Endodermal cell (in vitro differentiated cells): ENCODE results near the gene SPEF2. TPM values are rescaled to one million over a fixed set of nuclear protein-coding genes. Genes with fewer than 3 reads are reported as not detected.
A peak's percentile ranks its signal among the peaks of the same experiment; 100 is the strongest.

Experiments
- DNase-seq: peaks from one replicate; pipeline ENCODE4 v3.0.0-alpha.2; 2017
- H3K27ac ChIP-seq: 2 replicates; pipeline ENCODE4 v1.5.1; 2013; ENCODE audit warnings: mild to moderate bottlenecking, low read depth, low read length, moderate library complexity
- H3K27me3 ChIP-seq: 2 replicates; pipeline ENCODE4 v1.6.1; 2013; ENCODE audit warnings: mild to moderate bottlenecking, low read length, moderate library complexity; ENCODE audit not compliant: insufficient read depth, control insufficient read depth, poor library complexity, severe bottlenecking
- H3K36me3 ChIP-seq: 2 replicates; pipeline ENCODE4 v1.7.0; 2013; ENCODE audit warnings: mild to moderate bottlenecking, low read length, moderate library complexity; ENCODE audit not compliant: control insufficient read depth, insufficient read depth
- H3K4me1 ChIP-seq: one replicate; pipeline ENCODE4 v1.7.0; 2013; ENCODE audit warnings: low read length; ENCODE audit not compliant: control insufficient read depth, insufficient read depth
- H3K4me3 ChIP-seq: 2 replicates; pipeline ENCODE4 v1.5.1; 2013; ENCODE audit warnings: mild to moderate bottlenecking, low read length, moderate library complexity
- H3K9ac ChIP-seq: 2 replicates; pipeline ENCODE4 v1.6.1; 2013; ENCODE audit warnings: mild to moderate bottlenecking, low read length, moderate library complexity; ENCODE audit not compliant: poor library complexity, severe bottlenecking; ENCODE audit errors: extremely low read depth
- H3K9me3 ChIP-seq: 2 replicates; pipeline ENCODE4 v1.6.1; 2013; ENCODE audit warnings: mild to moderate bottlenecking, low read length, moderate library complexity; ENCODE audit not compliant: control insufficient read depth
- H3K27ac Mint-ChIP-seq: 2 replicates; pipeline ENCODE4 v1.8.0; 2020; ENCODE audit warnings: mixed read lengths
- H3K27me3 Mint-ChIP-seq: 2 replicates; pipeline ENCODE4 v1.8.0; 2021; ENCODE audit warnings: mild to moderate bottlenecking, mixed read lengths; ENCODE audit not compliant: insufficient read depth
- H3K36me3 Mint-ChIP-seq: 2 replicates; pipeline ENCODE4 v1.8.0; 2020; ENCODE audit warnings: low read depth, mixed read lengths
- H3K4me1 Mint-ChIP-seq: 2 replicates; pipeline ENCODE4 v1.8.0; 2020; ENCODE audit warnings: mixed read lengths
- H3K4me3 Mint-ChIP-seq: 2 replicates; pipeline ENCODE4 v1.8.0; 2020; ENCODE audit warnings: mild to moderate bottlenecking, moderate library complexity, mixed read lengths
- H3K9me3 Mint-ChIP-seq: 2 replicates; pipeline ENCODE4 v1.8.0; 2020; ENCODE audit warnings: mild to moderate bottlenecking, mixed read lengths
- CTCF ChIP-seq: fragments of 200-600 bp; sonication (generic); conservative IDR thresholded peaks from 2 replicates; pipeline ENCODE4 v1.5.0; 2021; ENCODE audit warnings: antibody characterized with exemption, mild to moderate bottlenecking
- WGBS, 2 experiments: methylation state at CpG; one replicate each; pipeline versions ENCODE4 v1.1.5 to v1.1.7; 2013; ENCODE audit warnings: missing lambda C conversion rate in 2 of 2, mixed read lengths in 1 of 2; ENCODE audit not compliant: insufficient coverage in 1 of 2, insufficient read length in 1 of 2; 5-methylcytosine and 5-hydroxymethylcytosine counted together
- total RNA-seq, 2 donors: library from RNA; stranded (reverse); fragmentation: NEBNext Ultra II Directional in 1 of 2; extraction: Animal tissue kit (Norgen Biotek cat#: 25700) in 1 of 2; gene quantifications; 2 replicates in 1 of 2; 3 replicates in 1 of 2; pipeline ENCODE4 v1.2.1, GENCODE V29; 2021

Gene SPEF2
- total RNA-seq, 2 donors from 2014 or later, result 3.3 to 4.0 TPM

DNA sequence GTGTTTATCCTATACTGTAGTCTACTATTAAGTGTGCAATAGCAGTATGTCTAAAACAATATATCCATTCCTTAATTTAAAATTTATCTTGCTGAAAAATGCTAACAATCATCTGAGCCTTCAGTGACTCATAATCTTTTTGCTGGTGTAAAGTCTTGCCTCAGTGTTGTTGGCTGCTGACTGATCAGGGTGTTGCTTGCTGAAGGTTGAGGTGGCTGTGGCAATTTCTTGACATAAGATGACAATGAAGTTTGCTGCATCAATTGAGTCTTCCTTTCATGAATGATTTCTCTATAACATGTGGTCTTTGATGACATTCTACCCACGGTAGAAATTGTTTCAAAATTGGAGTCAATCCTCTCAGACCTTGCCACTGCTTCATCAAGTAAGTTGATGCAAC is 24.3 kb upstream of the SPEF2 start:
- no peak for TF ChIP-seq CTCF
- peaks cover 35% of the 10 kb centered on the region for H3K27me3 Mint-ChIP-seq
- no peaks in the 10 kb centered on the region for H3K36me3 Mint-ChIP-seq
- H3K27me3 ChIP-seq, result no peaks in the 10 kb centered on the region
- DNase-seq, result no peak
- 85 to 87% methylated on average over 1 of the region's 1 CpG for WGBS, 2 experiments
- H3K4me1 ChIP-seq, result no peaks in the 10 kb centered on the region
- H3K9me3 ChIP-seq, result peaks cover 20% of the 10 kb centered on the region
- no peak overlapping the region for H3K4me3 ChIP-seq
- no peak overlapping the region for H3K27ac Mint-ChIP-seq
- no peak overlapping the region for H3K27ac ChIP-seq
- peaks cover 13% of the 10 kb centered on the region for H3K9me3 Mint-ChIP-seq
- H3K4me3 Mint-ChIP-seq, result no peak overlapping the region
- no peak overlapping the region for H3K9ac ChIP-seq
- H3K36me3 ChIP-seq, result no peaks in the 10 kb centered on the region
- H3K4me1 Mint-ChIP-seq, result no peaks in the 10 kb centered on the region

DNA sequence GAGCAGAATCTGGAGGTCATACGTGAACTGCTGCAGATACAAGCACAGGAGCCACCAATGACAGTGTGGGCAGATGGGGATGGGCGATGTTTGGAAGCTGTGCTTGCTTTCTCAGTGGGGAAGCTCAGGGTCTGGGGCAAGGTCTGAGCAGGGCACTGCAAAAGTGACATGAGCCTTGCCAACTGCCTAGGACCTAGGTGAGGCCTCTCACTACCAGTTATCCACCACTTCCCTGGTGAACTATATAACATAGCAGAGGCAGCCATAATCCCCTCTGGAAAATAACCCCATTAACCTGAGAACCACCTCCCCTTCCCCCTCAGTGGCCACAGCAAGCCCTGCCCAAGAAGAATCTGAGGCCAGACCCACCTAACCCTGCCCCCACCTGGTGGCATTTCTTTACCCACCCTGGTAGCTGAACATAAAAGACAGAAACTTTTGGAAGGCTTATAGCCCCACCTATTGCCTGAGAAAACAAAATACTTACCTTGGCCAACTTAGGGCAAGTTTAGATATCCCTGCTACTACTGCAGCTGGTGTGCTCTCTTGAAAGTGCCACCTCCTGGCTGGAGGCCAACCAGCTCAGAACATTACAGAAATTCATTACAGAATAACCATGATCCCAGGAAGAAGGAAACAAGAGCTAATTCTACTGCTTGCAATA is 18.8 kb upstream of the SPEF2 start:
- Histone ChIP-seq H3K4me1 (no peaks in the 10 kb centered on the region), H3K36me3 (no peaks in the 10 kb centered on the region), H3K9me3 (peaks cover 45% of the 10 kb centered on the region), H3K4me3 (peak overlapping the region; percentile 41), H3K27me3 (no peaks in the 10 kb centered on the region), H3K27ac (no peak overlapping the region), H3K9ac (no peak overlapping the region)
- no peaks in the 10 kb centered on the region for H3K36me3 Mint-ChIP-seq
- peaks cover 47% of the 10 kb centered on the region for H3K9me3 Mint-ChIP-seq
- H3K27ac Mint-ChIP-seq, result no peak overlapping the region
- WGBS, 2 experiments, result 92 to 100% methylated on average over 2 of the region's 2 CpGs
- peak; percentile 81 for DNase-seq
- peak; percentile 63 for TF ChIP-seq CTCF
- H3K27me3 Mint-ChIP-seq, result peaks cover 15% of the 10 kb centered on the region
- peaks cover 16% of the 10 kb centered on the region for H3K4me1 Mint-ChIP-seq
- H3K4me3 Mint-ChIP-seq, result no peak overlapping the region

DNA sequence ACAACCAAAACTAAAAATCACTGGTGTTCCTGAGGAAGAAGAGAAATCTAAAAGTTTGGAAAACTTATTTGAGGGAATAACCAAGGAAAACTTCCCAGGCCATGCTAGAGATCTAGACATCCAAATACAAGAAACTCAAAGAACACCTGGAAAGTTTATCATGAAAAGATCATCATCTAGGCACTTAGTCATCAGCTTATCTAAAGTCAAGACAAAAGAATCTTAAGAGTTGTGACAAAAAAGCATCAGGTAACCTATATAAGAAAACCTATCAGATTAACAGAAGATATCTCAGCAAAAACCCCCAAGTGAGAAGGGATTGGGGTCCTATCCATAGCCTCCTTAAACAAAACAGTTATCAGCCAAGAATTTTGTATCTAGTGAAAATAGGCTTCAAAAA is 17.1 kb upstream of the SPEF2 start:
- DNase-seq, result no peak
- Histone ChIP-seq H3K27ac (no peak overlapping the region), H3K4me3 (no peak overlapping the region), H3K4me1 (no peaks in the 10 kb centered on the region), H3K36me3 (no peaks in the 10 kb centered on the region), H3K27me3 (no peaks in the 10 kb centered on the region), H3K9me3 (peaks cover 61% of the 10 kb centered on the region), H3K9ac (no peak overlapping the region)
- TF ChIP-seq CTCF, result no peak
- Mint-ChIP-seq H3K4me3 (no peak overlapping the region), H3K36me3 (no peaks in the 10 kb centered on the region), H3K27ac (peak overlapping the region; percentile 46), H3K9me3 (peaks cover 62% of the 10 kb centered on the region), H3K27me3 (peaks cover 24% of the 10 kb centered on the region), H3K4me1 (peaks cover 16% of the 10 kb centered on the region)
